ENCODE data around the gene USP49.

GRCh38 chr6:41775293-41775882 lies 119.8 kb downstream of the USP49 start:
- TF ChIP-seq CTCF (conservative IDR thresholded peaks at IDR 0.05; ENCODE audit: low read depth, low read length) (no peak), EZH2 (IDR thresholded peaks at IDR 0.05; ENCODE audit: borderline replicate concordance, low read depth, low read length, poor library complexity, severe bottlenecking) (no peak)

All from A673 (cell line).